GM12875 (cell line): Measurements from ENCODE around the gene ZNF618.

Experiments used
- H3K4me3 ChIP-seq: one replicate; pipeline ENCODE4 v1.5.1; 2011; ENCODE audit warnings: low read depth, low read length, control low read depth
- CTCF ChIP-seq: IDR thresholded peaks from 2 replicates; pipeline ENCODE4 v1.5.1; 2011; ENCODE audit warnings: low read depth, mild to moderate bottlenecking, control low read depth, inconsistent platforms, low read length, moderate library complexity, borderline replicate concordance; ENCODE audit not compliant: insufficient read depth

Gene ZNF618

DNA sequence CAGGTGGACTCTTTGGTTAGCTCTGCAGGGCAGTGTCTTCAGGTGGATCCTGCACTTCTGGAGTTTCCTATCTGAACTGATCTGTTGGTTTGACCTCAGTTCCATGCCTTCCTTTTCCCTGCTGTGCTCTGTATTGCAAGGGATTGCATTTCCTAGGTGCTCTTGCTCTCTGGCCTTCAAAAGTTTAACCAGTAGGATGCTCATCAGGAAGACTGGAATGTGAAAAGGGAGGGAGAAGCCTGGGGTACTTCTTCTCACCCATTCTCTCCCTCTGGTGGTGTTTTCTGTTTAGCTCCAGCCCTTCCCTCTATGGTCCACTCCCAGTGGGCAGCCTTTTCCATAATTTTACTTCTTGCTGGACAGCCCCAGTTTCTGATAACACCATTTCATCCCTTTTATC lies 78.5 kb downstream of the ZNF618 start:
- no peak for TF ChIP-seq CTCF
- no peak overlapping the region for H3K4me3 ChIP-seq

- TF ChIP-seq CTCF: no peak
- H3K4me3 ChIP-seq: no peak overlapping the region
Measured at GRCh38 chr9:113955076-113955752, 79.1 kb downstream of the ZNF618 start.

DNA sequence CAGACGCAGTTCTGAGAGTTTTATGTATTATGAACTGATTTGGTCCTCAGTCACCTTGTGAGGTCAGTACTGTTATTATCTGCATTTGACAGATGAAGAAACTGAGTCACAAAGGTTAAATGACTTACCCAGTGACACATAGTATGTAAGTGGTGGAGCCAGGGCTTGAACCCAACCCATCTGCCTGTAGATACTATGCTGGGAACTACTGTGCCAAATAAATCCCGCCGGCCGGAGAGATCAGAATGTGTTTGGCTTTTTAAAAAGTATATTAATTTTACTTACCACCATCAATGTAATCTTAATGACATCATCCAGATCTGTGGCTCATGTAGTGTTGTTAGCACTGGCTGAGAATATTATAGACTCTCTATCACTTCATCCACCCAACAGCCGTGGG lies 80.8 kb downstream of the ZNF618 start:
- TF ChIP-seq CTCF: no peak
- no peak overlapping the region for H3K4me3 ChIP-seq

- TF ChIP-seq CTCF: no peak
- H3K4me3 ChIP-seq: no peak overlapping the region
Measured at GRCh38 chr9:113957351-113957750, 81.2 kb downstream of the ZNF618 start.

DNA sequence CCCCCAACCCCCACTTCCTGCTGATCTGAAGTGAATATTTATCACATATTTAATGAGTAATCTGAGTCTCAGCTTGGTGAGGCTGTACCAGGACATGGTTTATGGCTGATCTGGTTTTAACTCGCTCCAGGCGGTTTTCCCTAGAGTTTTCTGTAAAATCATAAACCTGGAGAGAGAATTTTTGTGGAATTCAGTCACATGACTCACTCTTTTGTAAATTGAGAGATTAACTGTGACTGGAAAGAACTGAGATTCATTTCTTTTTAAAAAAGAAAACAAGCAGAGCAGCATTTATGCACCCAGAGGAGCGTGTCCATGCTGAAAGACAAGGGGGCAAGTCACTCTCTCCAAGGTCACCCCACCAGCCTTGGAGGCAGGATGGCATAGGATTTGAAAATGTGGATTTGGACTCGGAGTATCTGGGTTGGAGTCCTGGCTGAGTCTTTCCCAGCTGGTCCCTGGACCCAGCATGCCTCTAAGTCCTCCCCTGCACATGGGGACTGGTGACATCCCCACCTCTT lies 81.8 kb downstream of the ZNF618 start:
- TF ChIP-seq CTCF: no peak
- no peak overlapping the region for H3K4me3 ChIP-seq

DNA sequence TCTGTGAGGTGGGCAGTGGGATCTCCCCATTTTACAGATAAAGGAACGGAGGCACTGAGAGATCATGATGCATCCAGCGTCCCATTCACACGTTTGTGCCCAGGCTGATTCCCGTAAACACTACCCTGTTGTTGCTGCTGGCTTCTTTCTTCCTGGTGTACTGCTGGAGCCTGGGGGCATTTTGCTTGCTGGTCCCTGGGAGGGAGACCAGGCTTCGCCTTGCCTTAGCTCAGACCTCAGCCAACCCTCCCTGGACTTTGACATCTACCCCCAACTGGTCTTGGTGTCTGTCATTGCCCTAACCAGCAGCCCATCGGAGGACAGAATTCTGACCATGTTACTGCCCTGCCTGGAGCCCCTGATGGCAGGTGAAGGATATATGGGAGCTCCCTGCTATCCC lies 82.4 kb downstream of the ZNF618 start:
- TF ChIP-seq CTCF: no peak
- no peak overlapping the region for H3K4me3 ChIP-seq

GRCh38 chr9:113960768-113961167 lies 84.7 kb downstream of the ZNF618 start:
- no peak overlapping the region for H3K4me3 ChIP-seq
- TF ChIP-seq CTCF: no peak
